ENCODE results near the gene SLC25A12. TPM values are rescaled to one million over a fixed set of nuclear protein-coding genes. Genes with fewer than 3 reads are reported as not detected.

The SLC25A12 gene
- total and polyA plus RNA-seq, 2 of the 13 experiments (the other 11 are each of a cell fraction or from before 2014, with no cell fraction given) = 8.1 to 15.9 TPM

- CTCF ChIA-PET (ENCODE audit: low intra/inter-chr PET ratio, low total read pairs) = no interaction called here
- H3K4me1 ChIP-seq (ENCODE audit: insufficient read depth, low read length) = peaks cover 6% of the 10 kb centered on the region
- H4K20me1 ChIP-seq (ENCODE audit: insufficient read depth, low read length) = no peaks in the 10 kb centered on the region
- H2AFZ ChIP-seq (ENCODE audit: low read length) = no peak overlapping the region
- no TSS peak for BruUV-seq (replicated peaks)
- no peaks in the 10 kb centered on the region for H3K9me3 ChIP-seq (ENCODE audit: low read length)
- no peaks in the 10 kb centered on the region for H3K79me2 ChIP-seq (ENCODE audit: insufficient read depth, low read length)
- intact Hi-C loops (cut with micrococcal nuclease; ENCODE audit: unreplicated experiment) (loop anchor here (5.0 to 10.0 kb wide), 2 partner anchors 62 to 109 kb away; partner anchors contain the start of gene HAT1), in situ Hi-C loops (cut with HindIII; ENCODE audit: extremely low pct_ligation_motif_present, low pct_unique_long_range_greater_than_20kb) (no loop called here)
- TF ChIP-seq REL (CRISPR knock-in tag; conservative IDR thresholded peaks at IDR 0.05) (no peak), CEBPB (IDR thresholded peaks at IDR 0.05; ENCODE audit: borderline replicate concordance, low read depth, low read length) (no peak), TFDP1 (CRISPR knock-in tag; IDR thresholded peaks at IDR 0.05; ENCODE audit: borderline replicate concordance) (no peak), ZNF281 (CRISPR knock-in tag; IDR thresholded peaks at IDR 0.05; ENCODE audit: borderline replicate concordance) (no peak), CREBL2 (CRISPR knock-in tag; IDR thresholded peaks at IDR 0.05; ENCODE audit: borderline replicate concordance) (no peak), ZNF782 (CRISPR knock-in tag; IDR thresholded peaks at IDR 0.05; ENCODE audit: borderline replicate concordance) (no peak)
- DNase-seq (ENCODE audit: low spot score) (no peak), FAIRE-seq (no peak), ATAC-seq (no peak)
- POLR2A ChIA-PET = no interaction called here
- no peak overlapping the region for H3K27ac ChIP-seq (ENCODE audit: extremely low read length, insufficient read depth, low read length)
- H3K4me2 ChIP-seq (ENCODE audit: low read depth, low read length) = no peak overlapping the region
- WGBS (ENCODE audit: low lambda C conversion rate) = 99% methylated on average over 3 of the region's 3 CpGs
- no peak overlapping the region for H3K9ac ChIP-seq (ENCODE audit: insufficient read depth, low read depth, low read length)
- H3K4me3 ChIP-seq (replicated peaks in 1 of 3; ENCODE audit: insufficient read depth in 1 of 3, low read depth in 2 of 3, low read length in 3 of 3) = no peak overlapping the region
- no peaks in the 10 kb centered on the region for H3K27me3 ChIP-seq (ENCODE audit: control insufficient read depth in 1 of 2, insufficient read depth in 2 of 2, low read length in 2 of 2)
- H3K36me3 ChIP-seq (replicated peaks in 1 of 2; ENCODE audit: control insufficient read depth in 1 of 2, insufficient read depth in 2 of 2, low read length in 2 of 2) = no peaks in the 10 kb centered on the region; a peak in 1 of 5 replicates
Measured at GRCh38 chr2:171813126-171813525, 80.9 kb downstream of the SLC25A12 start.
